Nephron progenitor cell (in vitro differentiated cells): ENCODE results near the gene DPYSL4.

Experiments used
- DNase-seq: peaks from one replicate; pipeline ENCODE4 v3.0.0; 2021
- H3K27ac Mint-ChIP-seq: 2 replicates; pipeline ENCODE4 v1.8.0; 2021; ENCODE audit warnings: mild to moderate bottlenecking, moderate library complexity, mixed read lengths
- H3K27me3 Mint-ChIP-seq: 2 replicates; pipeline ENCODE4 v1.8.0; 2021; ENCODE audit warnings: mild to moderate bottlenecking, low read depth, mixed read lengths; ENCODE audit not compliant: poor library complexity
- H3K36me3 Mint-ChIP-seq: 2 replicates; pipeline ENCODE4 v1.8.0; 2021; ENCODE audit warnings: low read depth, mixed read lengths
- H3K4me1 Mint-ChIP-seq: 2 replicates; pipeline ENCODE4 v1.8.0; 2021; ENCODE audit warnings: mixed read lengths
- H3K4me3 Mint-ChIP-seq: 2 replicates; pipeline ENCODE4 v1.8.0; 2021; ENCODE audit warnings: mild to moderate bottlenecking, moderate library complexity, mixed read lengths
- H3K9me3 Mint-ChIP-seq: 2 replicates; pipeline ENCODE4 v1.8.0; 2021; ENCODE audit warnings: mild to moderate bottlenecking, moderate library complexity, mixed read lengths
- CTCF ChIP-seq: fragments of 200-600 bp; sonication (generic); IDR thresholded peaks from 2 replicates; pipeline ENCODE4 v1.5.0; 2021; ENCODE audit warnings: antibody characterized with exemption

Gene DPYSL4

DNA sequence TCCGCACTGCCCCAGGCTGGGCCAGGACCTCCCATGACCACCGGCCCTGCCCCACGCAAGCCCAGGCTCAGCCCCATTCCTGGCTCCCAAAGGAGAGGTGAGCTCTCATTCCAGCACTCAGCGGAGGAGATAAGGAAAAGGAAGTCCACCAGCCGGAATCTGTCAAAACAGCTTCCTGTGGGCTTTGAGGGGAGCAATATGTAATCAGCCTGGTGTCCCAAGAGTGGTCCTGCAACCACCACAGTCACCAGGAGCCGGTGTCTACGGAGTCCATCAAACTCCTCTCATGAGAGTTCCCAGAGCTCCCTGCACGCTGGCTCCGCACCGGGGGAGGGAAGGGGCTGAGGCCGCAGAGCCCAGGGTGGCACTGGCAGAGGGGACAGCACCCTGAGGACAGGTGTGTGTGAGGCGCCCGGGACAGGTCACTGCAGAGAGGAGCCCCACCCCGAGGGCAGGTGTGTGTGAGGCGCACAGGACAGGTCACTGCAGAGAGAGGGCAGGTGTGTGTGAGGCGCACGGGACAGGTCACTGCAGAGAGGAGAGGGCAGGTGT is 63.2 kb downstream of the DPYSL4 start:
- DNase-seq, result no peak
- peaks cover 27% of the 10 kb centered on the region for H3K4me1 Mint-ChIP-seq
- H3K36me3 Mint-ChIP-seq, result no peaks in the 10 kb centered on the region
- no peak overlapping the region for H3K27ac Mint-ChIP-seq
- no peak overlapping the region for H3K4me3 Mint-ChIP-seq
- H3K9me3 Mint-ChIP-seq, result no peaks in the 10 kb centered on the region
- no peak for TF ChIP-seq CTCF
- peaks cover 20% of the 10 kb centered on the region for H3K27me3 Mint-ChIP-seq

DNA sequence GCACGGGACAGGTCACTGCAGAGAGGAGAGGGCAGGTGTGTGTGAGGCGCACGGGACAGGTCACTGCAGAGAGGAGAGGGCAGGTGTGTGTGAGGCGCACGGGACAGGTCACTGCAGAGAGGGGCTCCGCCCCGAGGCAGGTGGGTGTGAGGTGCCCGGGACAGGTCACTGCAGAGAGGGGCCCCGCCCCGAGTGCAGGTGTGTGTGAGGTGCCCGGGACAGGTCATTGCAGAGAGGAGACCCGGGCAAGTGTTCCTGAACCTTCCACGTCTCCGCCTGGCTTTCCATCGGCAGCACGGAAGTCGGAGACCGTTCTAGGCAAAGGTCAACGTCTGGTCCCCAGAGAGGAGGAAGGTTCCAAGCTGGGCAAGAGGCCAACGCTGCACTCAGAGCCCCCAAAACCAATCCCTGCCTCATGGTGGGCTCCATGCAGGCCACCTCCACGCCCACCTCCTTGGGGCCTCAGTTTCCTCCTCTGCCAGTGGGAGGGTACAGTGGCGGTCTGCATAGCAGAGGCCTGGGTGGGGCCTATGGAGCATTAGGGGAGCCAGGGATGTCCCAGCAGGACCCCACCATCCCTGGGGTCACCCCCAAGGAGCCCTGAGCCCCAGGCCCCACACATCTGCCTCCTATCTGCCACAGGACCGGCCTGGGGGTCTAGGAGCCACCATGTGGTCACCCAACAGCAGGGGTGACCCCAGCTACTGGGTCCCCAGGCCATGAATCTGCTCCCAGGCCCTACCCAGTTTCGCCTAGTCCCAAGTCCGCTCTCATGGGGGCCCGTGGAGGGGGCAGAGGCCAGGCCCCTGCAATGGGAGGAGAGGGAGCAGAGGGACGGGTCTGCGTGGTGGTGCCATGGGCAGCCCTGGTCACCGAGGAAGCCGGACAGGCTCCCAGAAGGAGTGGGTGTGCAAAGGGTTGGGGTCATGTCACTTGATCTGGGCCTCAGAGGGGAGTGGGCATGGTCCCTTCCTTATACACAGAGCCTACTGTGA is 64.0 kb downstream of the DPYSL4 start:
- Mint-ChIP-seq H3K9me3 (no peaks in the 10 kb centered on the region), H3K4me1 (peaks cover 34% of the 10 kb centered on the region), H3K4me3 (no peak overlapping the region), H3K27me3 (peaks cover 20% of the 10 kb centered on the region), H3K36me3 (no peaks in the 10 kb centered on the region), H3K27ac (no peak overlapping the region)
- no peak for DNase-seq
- no peak for TF ChIP-seq CTCF

DNA sequence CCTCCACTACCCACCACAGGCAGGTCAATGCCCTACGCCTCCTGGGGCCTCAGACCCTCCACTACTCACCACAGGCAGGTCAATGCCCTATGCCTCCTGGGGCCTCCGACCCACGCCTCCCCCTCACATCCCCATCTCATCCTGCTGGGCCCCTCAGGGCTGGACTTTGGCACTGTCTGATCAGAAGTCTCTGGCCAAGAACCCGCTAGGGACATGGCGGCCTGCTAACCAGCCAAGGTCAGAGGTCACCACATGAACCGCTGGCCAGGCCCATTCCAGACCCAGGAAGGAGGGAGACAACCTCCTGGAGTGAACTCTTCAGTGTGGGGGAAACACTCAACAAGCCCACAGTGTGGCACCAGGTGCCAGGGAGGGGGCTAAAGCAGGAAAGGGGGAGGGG is 65.2 kb downstream of the DPYSL4 start:
- no peaks in the 10 kb centered on the region for H3K9me3 Mint-ChIP-seq
- DNase-seq, result no peak
- TF ChIP-seq CTCF, result no peak
- H3K27ac Mint-ChIP-seq, result peak overlapping the region; percentile 25
- no peaks in the 10 kb centered on the region for H3K36me3 Mint-ChIP-seq
- peaks cover 19% of the 10 kb centered on the region for H3K27me3 Mint-ChIP-seq
- H3K4me3 Mint-ChIP-seq, result no peak overlapping the region
- H3K4me1 Mint-ChIP-seq, result peaks cover 39% of the 10 kb centered on the region

DNA sequence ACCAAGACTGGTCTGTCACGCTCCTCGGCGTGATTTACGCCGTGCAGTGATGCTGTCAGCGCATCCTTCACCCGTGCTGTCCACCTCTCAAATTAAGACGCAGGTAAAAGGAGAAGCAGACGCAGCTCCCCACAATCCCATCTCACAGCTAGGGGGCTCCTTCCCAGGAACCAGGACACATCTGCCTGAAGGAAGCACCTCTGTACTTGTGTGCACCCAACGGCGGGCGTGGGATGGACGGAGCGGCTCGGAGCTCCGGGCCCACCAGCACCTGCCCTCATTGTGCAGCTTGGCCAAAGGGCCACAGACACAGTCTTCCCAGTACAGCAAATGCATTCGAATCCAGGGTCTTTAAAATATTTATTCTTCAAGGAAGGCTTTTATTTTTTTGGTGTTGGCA is 65.7 kb downstream of the DPYSL4 start:
- TF ChIP-seq CTCF, result no peak
- Mint-ChIP-seq H3K4me3 (no peak overlapping the region), H3K4me1 (peaks cover 39% of the 10 kb centered on the region), H3K36me3 (no peaks in the 10 kb centered on the region), H3K9me3 (no peaks in the 10 kb centered on the region), H3K27me3 (peaks cover 17% of the 10 kb centered on the region), H3K27ac (no peak overlapping the region)
- no peak for DNase-seq

DNA sequence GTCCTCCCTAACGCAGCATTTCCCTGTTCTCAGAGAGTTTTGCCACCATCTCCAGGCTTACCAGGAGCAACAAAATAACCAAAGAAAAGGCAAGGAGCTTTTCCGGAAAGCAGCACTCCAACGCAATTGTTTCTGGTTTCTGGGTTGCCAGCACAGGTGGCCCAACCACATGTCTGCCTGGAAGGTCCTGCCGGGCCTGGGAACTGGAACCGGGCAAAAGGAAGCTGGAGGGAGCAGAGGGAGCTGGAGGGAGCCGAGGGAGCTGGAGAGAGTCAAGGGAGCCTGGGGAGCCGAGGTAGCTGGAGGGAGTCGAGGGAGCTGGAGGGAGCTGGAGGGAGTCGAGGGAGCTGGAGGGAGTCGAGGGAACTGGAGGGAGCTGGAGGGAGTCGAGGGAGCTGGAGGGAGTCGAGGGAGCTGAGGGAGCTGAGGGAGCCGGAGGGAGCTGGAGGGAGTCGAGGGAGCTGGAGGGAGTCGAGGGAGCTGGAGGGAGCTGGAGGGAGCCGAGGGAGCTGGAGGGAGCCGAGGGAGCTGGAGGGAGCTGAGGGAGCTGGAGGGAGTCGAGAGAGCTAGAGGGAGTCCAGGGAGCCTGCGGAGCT is 66.4 kb downstream of the DPYSL4 start:
- no peaks in the 10 kb centered on the region for H3K36me3 Mint-ChIP-seq
- no peak for DNase-seq
- peaks cover 39% of the 10 kb centered on the region for H3K4me1 Mint-ChIP-seq
- no peak overlapping the region for H3K27ac Mint-ChIP-seq
- no peak for TF ChIP-seq CTCF
- no peaks in the 10 kb centered on the region for H3K9me3 Mint-ChIP-seq
- peaks cover 14% of the 10 kb centered on the region for H3K27me3 Mint-ChIP-seq
- no peak overlapping the region for H3K4me3 Mint-ChIP-seq
